ENCODE data around the gene SERPINI1. TPM values are rescaled to one million over a fixed set of nuclear protein-coding genes. Genes with fewer than 3 reads are reported as not detected.

Gene SERPINI1
- total RNA-seq, 1 donor from 2014 or later: 10.6 TPM

DNA sequence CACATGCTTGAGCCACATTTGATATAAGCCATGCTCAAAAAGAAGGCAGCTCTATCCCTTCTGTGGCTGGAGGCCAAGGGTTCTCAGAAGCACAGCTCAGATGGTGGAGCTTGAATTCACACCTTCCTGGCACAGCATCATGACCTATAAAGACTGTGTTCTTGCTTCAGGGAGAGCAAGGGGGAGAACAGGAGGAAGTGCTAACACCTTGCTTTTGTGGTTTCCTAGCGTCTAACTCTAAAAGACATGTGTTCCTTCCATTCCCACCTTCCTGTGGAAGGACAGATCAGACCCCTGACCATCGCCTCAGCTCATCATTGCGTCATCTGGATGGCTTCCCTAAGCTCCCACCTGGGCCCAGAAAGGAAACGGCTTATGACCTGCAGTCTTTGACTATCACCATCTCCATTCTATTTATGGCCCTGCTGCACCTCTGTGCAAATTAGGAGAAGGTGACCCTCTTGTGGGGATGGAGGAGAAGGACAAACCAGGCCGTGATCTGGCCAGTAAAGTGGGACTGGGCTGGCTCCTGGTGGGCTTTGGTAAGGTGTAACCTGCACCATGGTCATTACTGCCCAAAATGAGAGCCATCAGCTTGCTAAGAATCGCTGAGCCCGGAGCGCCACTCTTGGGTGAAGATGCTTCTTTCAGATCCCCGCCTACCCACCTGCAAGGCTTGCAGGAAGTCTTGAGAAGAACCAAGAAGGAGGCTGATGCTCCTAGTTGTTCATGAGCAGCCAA is 128.5 kb downstream of the SERPINI1 start:
- H3K4me3 ChIP-seq: peak overlapping the region; percentile 59
- DNase-seq: no peak
- TF ChIP-seq, protein P1, sequence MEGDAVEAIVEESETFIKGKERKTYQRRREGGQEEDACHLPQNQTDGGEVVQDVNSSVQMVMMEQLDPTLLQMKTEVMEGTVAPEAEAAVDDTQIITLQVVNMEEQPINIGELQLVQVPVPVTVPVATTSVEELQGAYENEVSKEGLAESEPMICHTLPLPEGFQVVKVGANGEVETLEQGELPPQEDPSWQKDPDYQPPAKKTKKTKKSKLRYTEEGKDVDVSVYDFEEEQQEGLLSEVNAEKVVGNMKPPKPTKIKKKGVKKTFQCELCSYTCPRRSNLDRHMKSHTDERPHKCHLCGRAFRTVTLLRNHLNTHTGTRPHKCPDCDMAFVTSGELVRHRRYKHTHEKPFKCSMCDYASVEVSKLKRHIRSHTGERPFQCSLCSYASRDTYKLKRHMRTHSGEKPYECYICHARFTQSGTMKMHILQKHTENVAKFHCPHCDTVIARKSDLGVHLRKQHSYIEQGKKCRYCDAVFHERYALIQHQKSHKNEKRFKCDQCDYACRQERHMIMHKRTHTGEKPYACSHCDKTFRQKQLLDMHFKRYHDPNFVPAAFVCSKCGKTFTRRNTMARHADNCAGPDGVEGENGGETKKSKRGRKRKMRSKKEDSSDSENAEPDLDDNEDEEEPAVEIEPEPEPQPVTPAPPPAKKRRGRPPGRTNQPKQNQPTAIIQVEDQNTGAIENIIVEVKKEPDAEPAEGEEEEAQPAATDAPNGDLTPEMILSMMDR (IDR thresholded peaks at IDR 0.05; ENCODE audit: borderline replicate concordance): no peak
- intact Hi-C loops (cut with micrococcal nuclease): no loop called here
- H3K4me1 ChIP-seq: peaks cover 66% of the 10 kb centered on the region
- H3K27ac ChIP-seq (replicated peaks): peak overlapping the region; percentile 81
- no peaks in the 10 kb centered on the region for H3K27me3 ChIP-seq (ENCODE audit: low read depth)
- no peaks in the 10 kb centered on the region for H3K36me3 ChIP-seq
- H3K9me3 ChIP-seq (replicated peaks): no peaks in the 10 kb centered on the region

DNA sequence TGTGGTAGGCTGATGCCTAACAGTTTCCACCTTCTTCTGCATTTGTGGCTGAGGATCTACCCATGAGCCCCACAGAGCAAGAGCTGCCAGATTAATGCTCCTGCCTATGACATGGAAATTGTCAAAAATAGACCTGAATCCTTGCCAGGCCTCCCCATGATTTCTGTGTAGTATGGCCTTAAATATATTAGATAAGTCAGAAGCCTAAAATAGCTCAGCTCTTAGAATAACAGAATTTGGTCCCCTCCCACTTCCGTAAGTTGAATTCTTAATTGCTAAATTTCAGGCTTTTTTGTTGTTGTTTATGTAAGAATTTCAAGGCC is 129.0 kb downstream of the SERPINI1 start:
- DNase-seq: no peak
- Histone ChIP-seq H3K4me1 (peaks cover 72% of the 10 kb centered on the region), H3K4me3 (peak overlapping the region; percentile 59), H3K27me3 (ENCODE audit: low read depth) (no peaks in the 10 kb centered on the region), H3K9me3 (replicated peaks) (no peaks in the 10 kb centered on the region), H3K36me3 (no peaks in the 10 kb centered on the region), H3K27ac (replicated peaks) (peak overlapping the region; percentile 81)
- intact Hi-C loops (cut with micrococcal nuclease): no loop called here
- TF ChIP-seq, protein P1 (IDR thresholded peaks at IDR 0.05; ENCODE audit: borderline replicate concordance): no peak

DNA sequence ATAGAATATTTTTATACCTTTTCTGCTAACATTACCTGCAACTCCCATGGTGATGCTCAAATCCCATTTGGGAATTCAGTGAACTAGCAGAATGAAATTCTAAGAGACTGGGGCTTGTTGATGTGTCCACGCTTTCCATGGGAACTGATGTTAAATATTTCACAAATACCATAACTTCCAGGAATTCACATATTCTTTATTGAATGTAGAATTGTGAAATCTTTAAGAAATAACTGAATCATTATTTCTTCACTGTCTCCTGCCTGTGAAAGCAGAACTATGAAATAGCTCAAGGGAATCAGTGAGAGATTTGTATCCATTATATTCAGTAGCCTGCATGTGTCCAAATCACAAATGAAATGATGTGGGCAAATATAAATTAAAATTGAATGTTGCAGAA is 130.8 kb downstream of the SERPINI1 start:
- H3K27ac ChIP-seq (replicated peaks): peak overlapping the region; percentile 81

DNA sequence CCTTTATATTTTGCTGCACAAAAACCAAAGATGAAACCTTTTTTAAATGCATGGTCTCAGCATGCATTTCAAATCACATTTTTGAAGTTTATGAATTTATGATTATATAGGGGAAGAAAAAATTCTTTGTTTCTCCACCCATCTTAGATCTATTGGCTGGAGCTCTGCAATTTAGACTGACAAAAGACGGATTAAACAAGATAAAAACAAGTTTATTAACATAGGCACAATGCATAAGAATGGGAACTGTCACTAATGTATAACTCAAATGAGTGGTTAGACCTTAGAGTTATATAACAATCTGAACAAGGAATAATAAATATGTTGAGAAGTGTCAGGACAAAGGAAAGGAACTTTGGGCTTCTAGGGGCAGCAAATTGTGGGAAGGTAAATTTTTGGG is 132.5 kb downstream of the SERPINI1 start:
- H3K36me3 ChIP-seq: no peaks in the 10 kb centered on the region
- intact Hi-C loops (cut with micrococcal nuclease): no loop called here
- H3K4me3 ChIP-seq: no peak overlapping the region
- H3K4me1 ChIP-seq: peaks cover 79% of the 10 kb centered on the region
- H3K27me3 ChIP-seq (ENCODE audit: low read depth): no peaks in the 10 kb centered on the region
- TF ChIP-seq, protein P1 (IDR thresholded peaks at IDR 0.05; ENCODE audit: borderline replicate concordance): no peak
- no peaks in the 10 kb centered on the region for H3K9me3 ChIP-seq (replicated peaks)
- H3K27ac ChIP-seq (replicated peaks): peak overlapping the region; percentile 81
- DNase-seq: no peak

More for the DNA sequence above, 130.8 kb downstream of the SERPINI1 start:
- intact Hi-C loops (cut with micrococcal nuclease): no loop called here
- Histone ChIP-seq H3K36me3 (no peaks in the 10 kb centered on the region), H3K4me1 (peaks cover 82% of the 10 kb centered on the region), H3K27me3 (ENCODE audit: low read depth) (no peaks in the 10 kb centered on the region), H3K9me3 (replicated peaks) (no peaks in the 10 kb centered on the region), H3K4me3 (peak overlapping the region; percentile 59)
- TF ChIP-seq, protein P1 (IDR thresholded peaks at IDR 0.05; ENCODE audit: borderline replicate concordance): no peak
- DNase-seq: no peak

DNA sequence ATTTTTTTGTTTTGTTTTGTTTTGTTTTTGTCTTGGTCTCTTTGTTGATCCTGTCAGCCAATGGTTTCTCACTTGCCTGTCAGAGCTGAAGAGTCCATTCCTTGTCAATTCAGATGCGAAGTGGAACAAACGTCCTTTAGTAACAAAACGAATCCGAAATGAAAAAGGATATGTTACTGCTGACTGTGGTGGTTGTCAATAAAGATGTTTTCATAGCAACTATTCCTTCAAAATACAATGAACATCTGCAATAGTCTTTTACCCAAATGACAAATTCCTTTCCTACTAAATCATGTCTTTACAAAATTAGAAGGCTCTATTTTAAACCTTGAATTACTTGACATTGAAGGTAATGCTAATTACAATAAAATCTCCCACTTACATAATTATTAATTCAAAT is 134.7 kb downstream of the SERPINI1 start:
- H3K27ac ChIP-seq (replicated peaks): peak overlapping the region; percentile 81
- TF ChIP-seq, protein P1 (IDR thresholded peaks at IDR 0.05; ENCODE audit: borderline replicate concordance): no peak
- H3K9me3 ChIP-seq (replicated peaks): no peaks in the 10 kb centered on the region
- peak overlapping the region; percentile 40 for H3K4me3 ChIP-seq
- no peaks in the 10 kb centered on the region for H3K36me3 ChIP-seq
- H3K4me1 ChIP-seq: peaks cover 79% of the 10 kb centered on the region
- intact Hi-C loops (cut with micrococcal nuclease): no loop called here
- H3K27me3 ChIP-seq (ENCODE audit: low read depth): no peaks in the 10 kb centered on the region
- no peak for DNase-seq

Measured in left ventricle myocardium inferior (tissue), 1 donor.